Hepatocyte (in vitro differentiated cells): Measurements from ENCODE around the gene CCL20.

Experiments used
- EZH2phosphoT487 ChIP-seq: fragments of 200-600 bp; sonication (generic); IDR thresholded peaks from one replicate; pipeline ENCODE4 v1.6.1; 2018; ENCODE audit warnings: antibody characterized with exemption, mild to moderate bottlenecking, low read depth, moderate library complexity; ENCODE audit not compliant: unreplicated experiment, severe bottlenecking
- TF ChIP-seq, protein P1 (sequence below): fragments of 200-600 bp; sonication (generic); IDR thresholded peaks from 2 replicates; pipeline ENCODE4 v1.5.1; 2016; ENCODE audit warnings: antibody characterized with exemption, mild to moderate bottlenecking; ENCODE audit not compliant: poor library complexity

DNA sequence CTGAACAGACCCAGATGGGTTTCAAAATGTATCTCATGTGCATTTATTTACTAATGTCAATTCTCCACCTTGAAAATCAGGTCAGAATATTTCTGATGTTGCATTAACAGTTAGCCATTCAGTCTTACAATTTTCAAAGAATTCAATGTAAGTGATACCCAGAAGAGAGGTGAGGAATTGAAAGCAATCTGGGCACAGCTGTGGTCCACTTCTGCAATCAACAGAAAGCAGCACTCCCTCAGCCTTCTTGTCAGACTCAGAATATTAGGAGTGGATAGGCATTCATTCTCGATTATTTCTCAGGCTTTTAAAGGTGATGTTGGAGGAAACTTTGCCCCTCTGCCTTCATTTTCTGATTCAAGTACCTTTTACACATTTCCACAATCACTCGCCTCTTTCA, 15.7 kb downstream of the CCL20 start:
- TF ChIP-seq, protein P1, sequence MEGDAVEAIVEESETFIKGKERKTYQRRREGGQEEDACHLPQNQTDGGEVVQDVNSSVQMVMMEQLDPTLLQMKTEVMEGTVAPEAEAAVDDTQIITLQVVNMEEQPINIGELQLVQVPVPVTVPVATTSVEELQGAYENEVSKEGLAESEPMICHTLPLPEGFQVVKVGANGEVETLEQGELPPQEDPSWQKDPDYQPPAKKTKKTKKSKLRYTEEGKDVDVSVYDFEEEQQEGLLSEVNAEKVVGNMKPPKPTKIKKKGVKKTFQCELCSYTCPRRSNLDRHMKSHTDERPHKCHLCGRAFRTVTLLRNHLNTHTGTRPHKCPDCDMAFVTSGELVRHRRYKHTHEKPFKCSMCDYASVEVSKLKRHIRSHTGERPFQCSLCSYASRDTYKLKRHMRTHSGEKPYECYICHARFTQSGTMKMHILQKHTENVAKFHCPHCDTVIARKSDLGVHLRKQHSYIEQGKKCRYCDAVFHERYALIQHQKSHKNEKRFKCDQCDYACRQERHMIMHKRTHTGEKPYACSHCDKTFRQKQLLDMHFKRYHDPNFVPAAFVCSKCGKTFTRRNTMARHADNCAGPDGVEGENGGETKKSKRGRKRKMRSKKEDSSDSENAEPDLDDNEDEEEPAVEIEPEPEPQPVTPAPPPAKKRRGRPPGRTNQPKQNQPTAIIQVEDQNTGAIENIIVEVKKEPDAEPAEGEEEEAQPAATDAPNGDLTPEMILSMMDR: no peak
- TF ChIP-seq EZH2phosphoT487: no peak
